ENCODE measurements around the gene OTUD1. TPM values are rescaled to one million over a fixed set of nuclear protein-coding genes. Genes with fewer than 3 reads are reported as not detected.

The OTUD1 gene
- polyA plus RNA-seq, 2 of the 4 experiments (the other 2 are of a cell fraction) = 2.3 to 2.4 TPM

GRCh38 chr10:23403278-23403677 is 35.6 kb upstream of the OTUD1 start:
- WGBS (ENCODE audit: missing lambda C conversion rate) = 30% methylated on average over 1 of the region's 1 CpG
- H3K27ac ChIP-seq = no peak overlapping the region
- FAIRE-seq (no peak), ATAC-seq (no peak), DNase-seq (ENCODE audit: low read depth in 1 of 2, low spot score in 1 of 2) (no peak)
- ChIA-PET CTCF (interaction anchor here (0.6 kb wide), 1 partner anchor 131 kb away, joined by 4 read pairs; no protein-coding TSS in a partner anchor), POLR2A (no interaction called here)
- H3K4me3 ChIP-seq = no peak overlapping the region
- no peaks in the 10 kb centered on the region for H3K4me1 ChIP-seq
- no peak overlapping the region for H3K4me2 ChIP-seq
- no peak for TF ChIP-seq SREBF2 (IDR thresholded peaks at IDR 0.05)
- no peak for TF ChIP-seq ZSCAN20 (CRISPR knock-in tag; IDR thresholded peaks at IDR 0.05)
- TF ChIP-seq KDM5A (IDR thresholded peaks at IDR 0.05) = no peak
- TF ChIP-seq CHD4 (IDR thresholded peaks at IDR 0.05; ENCODE audit: borderline replicate concordance) = no peak
- no peak for TF ChIP-seq RARB (CRISPR knock-in tag; IDR thresholded peaks at IDR 0.05)
- TF ChIP-seq RAD21 (conservative IDR thresholded peaks at IDR 0.05 in 1 of 2, IDR thresholded peaks at IDR 0.05 in 1 of 2) = no peak
- TF ChIP-seq HDAC2 (IDR thresholded peaks at IDR 0.05) = no peak
- no peak for TF ChIP-seq E2F6 (IDR thresholded peaks at IDR 0.05; ENCODE audit: borderline replicate concordance, low read depth)
- H3K9me3 ChIP-seq = no peaks in the 10 kb centered on the region

- CTCF ChIA-PET = interaction anchor here (0.6 kb wide), 1 partner anchor 131 kb away, joined by 4 read pairs; no protein-coding TSS in a partner anchor
- Histone ChIP-seq H3K4me3 (no peak overlapping the region), H3K9me3 (no peaks in the 10 kb centered on the region), H3K4me2 (no peak overlapping the region), H3K4me1 (no peaks in the 10 kb centered on the region), H3K27ac (no peak overlapping the region)
- TF ChIP-seq CHD2 (IDR thresholded peaks at IDR 0.05; ENCODE audit: low read length, partially characterized antibody) (no peak), TP53 (CRISPR knock-in tag; IDR thresholded peaks at IDR 0.05) (no peak), RARB (CRISPR knock-in tag; IDR thresholded peaks at IDR 0.05) (no peak), BCL3 (IDR thresholded peaks at IDR 0.05) (no peak), CBX2 (IDR thresholded peaks at IDR 0.05; ENCODE audit: borderline replicate concordance, low read depth) (no peak), ZFP36 (IDR thresholded peaks at IDR 0.05; ENCODE audit: borderline replicate concordance, partially characterized antibody) (no peak), ZNF302 (CRISPR knock-in tag; IDR thresholded peaks at IDR 0.05) (no peak), REST (IDR thresholded peaks at IDR 0.05) (no peak), RNF2 (IDR thresholded peaks at IDR 0.05; ENCODE audit: borderline replicate concordance, low read depth) (no peak), ZC3H11A (IDR thresholded peaks at IDR 0.05) (no peak)
- POLR2A ChIA-PET = no interaction called here
- 79% methylated on average over 3 of the region's 3 CpGs for WGBS (ENCODE audit: missing lambda C conversion rate)
- no peak for ATAC-seq
- no peak for FAIRE-seq
- no peak for DNase-seq (ENCODE audit: low read depth in 1 of 2, low spot score in 1 of 2)
Measured at GRCh38 chr10:23403719-23404118, 35.2 kb upstream of the OTUD1 start.

- H3K4me1 ChIP-seq = no peaks in the 10 kb centered on the region
- DNase-seq (ENCODE audit: low read depth in 1 of 2, low spot score in 1 of 2) = no peak
- CTCF ChIA-PET = interaction anchor here (1.1 kb wide), 1 partner anchor 89 kb away, joined by 3 read pairs; no protein-coding TSS in a partner anchor
Measured at GRCh38 chr10:23404461-23404980, 34.4 kb upstream of the OTUD1 start.

More at GRCh38 chr10:23404461-23404980, 34.4 kb upstream of the OTUD1 start:
- no peak for FAIRE-seq
- H3K4me3 ChIP-seq = no peak overlapping the region
- no peak overlapping the region for H3K4me2 ChIP-seq
- WGBS (ENCODE audit: missing lambda C conversion rate) = 48% methylated on average over 5 of the region's 5 CpGs
- POLR2A ChIA-PET = no interaction called here
- TF ChIP-seq RAD21 (conservative IDR thresholded peaks at IDR 0.05 in 1 of 2, IDR thresholded peaks at IDR 0.05 in 1 of 2) = no peak
- TF ChIP-seq SREBF2 (IDR thresholded peaks at IDR 0.05) = no peak
- no peak for ATAC-seq
- no peak overlapping the region for H3K27ac ChIP-seq
- no peaks in the 10 kb centered on the region for H3K9me3 ChIP-seq
